A673 (cell line): Measurements from ENCODE around the gene MAFF.

Experiments
- CTCF ChIP-seq: fragments of 300-800, 200-600 bp; sonication (generic); conservative IDR thresholded peaks from 2 replicates; pipeline ENCODE4 v1.5.1; 2017; ENCODE audit warnings: low read depth, mild to moderate bottlenecking, antibody characterized with exemption, low read length, moderate library complexity, mixed read lengths
- EZH2 ChIP-seq: fragments of 200-600 bp; sonication (generic); IDR thresholded peaks from 2 replicates; pipeline ENCODE4 v1.6.1; 2017; ENCODE audit warnings: borderline replicate concordance, low read depth, mild to moderate bottlenecking, mixed read lengths, antibody characterized with exemption, low read length; ENCODE audit not compliant: poor library complexity, severe bottlenecking

GRCh38 chr22:38255697-38256096, 53.9 kb downstream of the MAFF start:
- TF ChIP-seq CTCF: no peak
- no peak for TF ChIP-seq EZH2
